Fibroblast of upper back skin (primary cell): ENCODE measurements around the gene RAC2.
"Not testable (repeated sequence)": the region's sequence is repeated elsewhere in the genome, so short reads cannot be mapped to it uniquely, and the experiment has no call there.

Experiments used
- DNase-seq: peaks from one replicate; pipeline ENCODE4 v3.0.0-alpha.2; 2013

The RAC2 gene

DNA sequence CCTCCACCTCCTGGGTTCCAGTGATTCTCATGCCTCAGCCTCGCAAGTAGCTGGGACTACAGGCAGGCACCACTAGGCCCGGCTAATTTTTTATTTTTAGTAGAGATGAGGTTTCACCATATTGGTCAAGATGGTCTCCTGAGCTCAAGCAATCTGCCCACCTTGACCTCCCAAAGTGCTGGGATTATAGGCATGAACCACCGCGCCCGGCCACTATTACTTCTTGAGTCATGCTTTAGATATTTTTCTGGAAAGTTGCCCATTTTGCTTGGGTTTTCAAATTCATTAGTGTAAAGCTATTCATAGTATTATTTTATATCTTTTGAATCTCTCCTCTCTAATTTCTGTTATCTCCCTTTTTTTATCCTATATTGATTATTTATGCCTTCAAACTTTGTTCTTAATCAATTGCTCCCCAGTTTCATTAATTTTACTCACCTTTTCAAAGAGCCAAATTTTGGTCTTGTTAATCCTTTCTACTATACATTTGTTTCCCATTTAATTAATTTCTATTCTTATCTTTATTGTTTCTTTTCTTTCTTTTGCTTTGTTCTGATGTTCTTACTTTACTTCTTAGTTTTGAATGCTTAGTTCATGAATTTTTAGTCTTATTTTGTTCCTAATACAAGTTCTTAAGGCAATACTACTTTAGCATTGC is 10.3 kb upstream of the RAC2 start:
- peak; percentile 84 for DNase-seq

DNA sequence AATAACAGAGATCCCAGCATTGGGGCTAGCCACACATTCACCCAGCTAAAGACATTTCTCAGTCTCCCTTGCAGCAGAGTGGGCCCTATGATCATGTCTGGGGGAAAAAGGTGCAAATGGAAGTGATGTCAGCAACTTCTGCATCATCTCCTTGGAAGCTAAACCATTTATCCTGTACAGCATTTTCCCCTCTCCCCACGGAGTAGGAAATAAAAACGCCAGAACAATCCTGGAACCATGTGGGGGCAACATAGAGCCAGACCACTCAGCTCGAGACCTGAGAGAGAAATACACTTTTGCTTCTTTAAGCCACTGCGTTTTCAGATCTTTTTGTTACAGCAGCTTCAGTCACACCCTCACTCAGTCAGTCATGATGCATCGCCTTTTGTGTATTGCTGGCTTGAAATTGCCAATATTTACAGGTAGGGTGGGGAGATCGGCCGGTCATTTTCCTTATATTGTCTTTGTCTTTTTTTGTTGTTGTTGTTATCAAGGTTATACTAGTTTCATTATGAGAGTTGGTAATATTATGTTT is 9.1 kb upstream of the RAC2 start:
- peak; percentile 53 for DNase-seq

DNA sequence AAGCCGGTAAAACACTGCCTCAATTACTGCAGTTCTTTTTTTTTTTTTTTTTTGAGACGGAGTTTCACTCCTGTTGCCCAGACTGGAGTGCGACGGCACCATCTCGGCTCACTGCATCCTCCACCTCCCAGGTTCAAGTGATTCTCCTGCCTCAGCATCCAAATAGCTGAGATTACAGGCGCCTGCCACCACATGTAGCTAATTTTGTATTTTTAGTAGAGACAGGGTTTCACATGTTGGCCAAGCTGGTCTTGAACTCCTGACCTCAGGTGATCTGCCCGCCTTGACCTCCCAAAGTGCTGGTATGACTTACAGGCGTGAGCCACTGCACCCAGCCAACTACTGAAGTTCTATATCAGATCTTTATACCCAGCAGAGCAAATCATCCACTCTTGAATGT is 7.8 kb upstream of the RAC2 start:
- DNase-seq: not testable (repeated sequence)

DNA sequence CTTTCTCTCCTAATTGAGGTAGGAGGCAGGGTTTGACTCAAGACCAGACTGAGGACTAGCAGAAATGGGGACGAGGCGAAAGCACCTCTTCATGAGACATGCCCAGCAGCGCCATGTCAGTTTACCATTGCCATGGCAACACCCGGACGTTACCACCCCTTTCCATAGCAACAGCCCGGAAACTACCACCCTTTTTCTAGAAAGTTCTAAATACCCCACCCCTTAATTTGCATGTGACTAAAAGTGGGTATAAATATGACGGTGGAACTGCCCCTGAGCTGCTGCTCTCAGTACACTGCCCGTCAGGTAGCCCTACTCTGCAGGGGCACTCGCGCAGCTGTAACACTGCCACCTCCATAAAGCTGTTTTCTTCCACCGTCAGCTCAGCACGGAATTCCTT is 5.9 kb upstream of the RAC2 start:
- DNase-seq: no peak

DNA sequence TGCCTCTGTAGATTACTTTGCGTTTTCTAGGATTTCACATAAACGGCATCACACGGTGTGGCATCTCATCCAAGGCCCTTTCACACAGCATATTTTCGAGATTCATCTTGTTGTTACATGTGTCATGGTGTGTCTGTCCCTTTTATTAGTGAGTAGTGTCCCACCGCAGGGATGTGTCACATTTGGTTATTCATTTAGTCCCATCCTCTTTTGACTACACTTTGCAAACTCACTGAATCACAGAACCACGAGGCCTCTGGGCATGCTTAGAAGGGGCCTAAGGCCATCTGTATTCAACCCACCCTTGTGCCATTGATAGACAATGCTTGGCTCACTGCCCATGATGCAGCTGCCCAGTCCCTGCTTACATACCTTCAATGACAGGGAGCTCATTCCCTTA is 4.2 kb upstream of the RAC2 start:
- no peak for DNase-seq

DNA sequence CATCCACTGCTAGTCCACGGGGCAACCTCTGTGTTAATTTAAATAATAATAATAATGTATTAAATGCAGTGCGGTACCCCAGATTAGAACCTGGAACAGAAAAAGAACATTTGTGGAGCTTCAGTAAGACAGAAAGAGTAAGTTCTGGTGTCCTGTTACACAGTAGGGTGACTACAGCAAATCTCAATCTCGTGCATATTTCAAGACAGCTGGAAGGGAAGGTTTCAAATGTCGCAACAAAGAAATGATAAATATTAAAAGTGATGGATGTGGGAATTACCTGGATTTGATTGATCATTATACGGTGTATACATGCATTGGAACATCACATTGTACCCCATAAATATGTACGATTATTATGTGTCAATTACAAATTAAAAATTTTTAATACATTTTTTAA is 1.7 kb upstream of the RAC2 start:
- DNase-seq: no peak

DNA sequence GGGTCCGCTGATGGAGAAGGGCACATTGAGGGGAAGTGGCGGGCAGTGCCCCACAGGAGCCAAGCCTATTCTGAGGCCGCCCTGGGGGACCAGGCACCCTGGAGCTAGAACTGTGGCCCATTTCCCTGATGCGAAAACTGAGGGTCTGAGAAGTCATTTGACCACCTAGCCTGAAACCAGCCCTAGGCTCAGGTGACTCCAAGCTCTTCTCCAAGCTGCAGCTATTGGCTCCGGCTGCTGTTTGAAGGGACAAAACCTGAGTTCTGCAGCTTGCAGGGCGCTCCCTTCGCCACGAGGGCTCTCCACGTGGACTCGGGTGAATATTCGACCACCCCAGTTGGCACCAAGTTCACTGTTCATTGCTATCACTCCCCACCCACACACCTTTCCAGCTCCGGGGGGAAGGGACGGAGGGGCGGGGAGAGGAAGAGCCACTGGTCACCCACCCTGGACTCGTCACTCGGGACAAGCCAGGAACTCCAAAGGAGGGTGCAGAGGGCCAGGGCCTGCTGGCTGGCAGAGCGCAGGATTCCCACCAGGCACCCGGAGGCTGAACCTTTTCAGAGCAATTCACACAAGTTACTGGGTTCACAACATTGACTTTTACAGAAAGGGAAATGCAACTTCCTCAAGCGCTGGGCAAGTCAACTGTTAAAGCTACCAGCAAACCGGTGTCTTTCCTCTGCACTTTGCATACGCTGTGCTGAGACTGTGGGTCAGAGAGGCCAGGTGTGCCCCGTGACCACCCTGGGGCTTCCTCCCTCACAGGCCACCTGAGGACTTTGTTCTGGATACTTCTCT is 1.1 kb upstream of the RAC2 start:
- no peak for DNase-seq

DNA sequence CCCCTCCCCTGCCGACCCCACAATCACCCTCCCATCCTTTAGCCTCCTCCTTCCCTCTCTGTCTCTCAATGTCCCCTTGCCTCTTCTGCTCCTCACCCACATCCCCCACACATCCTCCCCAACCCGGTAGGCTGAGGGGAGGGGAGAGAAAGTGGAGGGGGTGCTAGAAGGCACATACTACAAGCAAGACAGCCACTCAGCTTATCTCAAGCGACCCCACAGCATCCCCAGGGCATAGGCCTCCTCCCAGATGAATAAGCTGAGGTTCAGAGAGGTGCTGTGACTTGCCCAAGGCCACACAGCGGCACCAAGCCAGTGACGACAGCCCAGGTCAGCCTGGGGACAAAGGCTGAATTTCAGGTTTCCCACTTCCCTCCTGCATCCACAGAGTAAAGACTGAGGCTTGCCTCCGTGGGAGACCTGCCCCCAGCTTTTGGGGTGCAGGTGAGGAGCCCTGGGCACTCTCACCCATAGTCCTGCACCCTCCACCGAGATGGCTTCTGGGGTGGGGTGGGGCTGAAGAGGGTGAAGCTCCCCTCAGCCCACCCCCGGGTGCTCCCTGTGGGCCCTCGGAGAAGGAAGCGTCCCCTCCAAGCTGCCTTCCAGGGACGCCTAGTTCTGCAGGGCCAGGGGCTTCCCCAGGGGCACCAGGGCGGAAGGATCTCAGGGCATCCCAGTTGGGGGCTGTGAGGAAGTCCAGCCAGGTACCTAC is 511 bp downstream of the RAC2 start:
- no peak for DNase-seq

DNA sequence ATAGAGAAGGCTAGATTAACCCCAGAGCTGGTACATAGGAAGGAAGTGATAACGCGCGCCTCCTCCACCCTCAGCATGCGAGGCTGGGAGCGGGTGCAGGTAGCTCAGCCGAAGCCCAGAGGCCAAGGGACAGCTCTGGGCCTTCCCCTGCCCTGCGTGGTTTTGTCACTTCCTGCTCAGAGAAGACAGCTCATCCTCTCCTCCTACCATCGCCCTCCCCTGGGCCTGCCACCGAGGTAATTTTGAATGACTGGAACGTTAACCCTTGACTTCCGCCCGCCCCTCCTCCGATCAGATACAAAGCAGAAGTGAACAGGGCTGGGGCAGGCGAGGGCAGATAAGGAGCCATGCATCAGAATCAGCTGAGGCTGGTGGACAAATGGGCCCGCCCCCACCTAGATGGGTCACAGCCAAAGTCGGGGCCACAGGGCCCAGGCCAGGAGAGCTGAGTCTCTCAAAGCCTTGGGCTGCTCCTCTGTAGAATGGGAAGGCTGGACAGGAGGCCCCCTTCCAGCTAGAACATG is 1.6 kb downstream of the RAC2 start:
- DNase-seq: no peak

DNA sequence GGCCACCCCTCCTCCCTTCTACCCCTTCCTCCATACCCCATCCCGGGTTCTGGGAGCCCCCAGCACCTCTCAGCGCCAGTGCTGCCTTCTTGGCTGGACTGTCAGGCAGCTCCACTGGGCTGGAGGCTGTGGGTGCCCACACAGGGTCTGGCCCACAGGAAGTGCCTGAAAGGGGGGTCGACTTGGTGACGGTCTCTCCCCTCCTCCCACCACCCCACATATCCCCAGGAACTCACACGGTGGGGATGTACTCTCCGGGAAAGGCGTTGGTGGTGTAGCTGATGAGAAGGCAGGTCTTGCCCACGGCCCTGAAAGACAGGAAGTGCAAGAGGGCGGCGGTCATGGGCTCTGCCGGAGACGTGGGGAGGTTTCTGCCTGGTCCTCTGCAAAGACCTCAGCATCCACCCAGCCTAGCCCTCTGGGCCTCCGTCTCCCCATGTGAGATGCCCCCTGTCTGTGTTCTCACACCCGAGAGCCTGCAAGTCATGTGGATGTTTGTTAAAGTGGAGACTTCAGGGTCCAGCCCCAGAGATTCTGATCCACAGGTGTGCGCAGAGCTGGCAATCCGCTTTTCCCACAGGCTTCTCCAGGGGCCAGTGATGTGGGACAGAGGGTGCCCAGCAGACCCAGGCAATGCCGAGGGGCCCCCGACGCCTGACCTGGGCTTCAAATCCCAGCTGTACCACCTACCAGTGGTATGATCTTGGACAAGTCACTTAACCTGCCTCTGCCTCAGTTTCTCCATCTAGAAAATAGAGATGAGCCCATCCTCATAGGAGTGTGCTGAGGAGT is 2.5 kb downstream of the RAC2 start:
- no peak for DNase-seq

DNA sequence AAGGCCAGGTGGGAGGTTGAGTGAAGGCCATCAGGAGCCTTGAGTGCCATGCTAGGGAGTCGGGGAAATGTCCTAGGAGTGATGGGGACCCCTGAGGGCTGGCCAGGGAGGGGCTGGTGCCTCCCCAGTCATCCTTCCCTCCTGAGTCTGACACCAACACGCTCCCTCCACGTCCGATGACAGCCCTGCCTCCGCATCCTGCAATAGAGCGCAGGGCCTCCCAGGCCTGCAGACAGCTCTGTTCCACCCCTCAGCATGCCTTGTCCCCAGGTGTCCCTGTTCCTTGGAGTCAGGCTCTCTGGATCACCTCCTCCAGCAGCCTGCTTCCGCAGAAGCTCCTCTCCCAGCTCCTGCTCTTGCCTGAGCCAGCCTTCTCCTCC is 3.1 kb downstream of the RAC2 start:
- no peak for DNase-seq

DNA sequence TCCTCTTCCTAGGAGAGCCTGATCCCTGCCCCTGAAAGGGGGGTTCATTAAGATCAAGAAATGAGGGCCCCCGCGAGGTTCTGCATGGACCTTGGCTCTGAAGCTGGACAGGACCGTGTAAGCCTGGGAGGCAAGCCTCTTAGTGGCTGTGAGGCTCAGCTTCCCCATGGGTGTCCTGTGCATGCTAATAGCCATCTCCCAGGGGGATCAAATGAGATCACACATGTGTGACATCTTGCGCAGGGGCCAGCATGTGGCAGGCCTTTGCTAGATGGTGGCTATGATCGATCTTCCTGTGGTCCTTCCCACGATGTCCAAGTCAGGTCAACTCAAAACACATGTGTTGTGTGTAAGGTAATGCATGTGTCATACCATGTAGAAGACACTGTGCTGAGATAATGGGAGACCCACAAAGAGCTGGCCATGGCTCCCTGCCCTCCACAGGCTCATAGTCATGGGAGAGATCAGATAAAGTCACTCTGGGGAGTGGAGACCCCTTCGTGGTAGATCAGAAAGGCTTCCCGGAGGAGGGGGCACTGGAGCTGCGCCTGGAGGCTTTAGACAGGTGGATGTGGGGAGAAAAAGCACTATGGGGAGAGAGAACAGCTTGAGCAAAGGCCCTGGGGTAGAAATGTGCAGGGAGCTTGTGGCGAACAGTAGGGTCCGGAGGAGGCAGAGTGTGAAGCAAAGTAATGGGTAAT is 3.7 kb downstream of the RAC2 start:
- DNase-seq: no peak

DNA sequence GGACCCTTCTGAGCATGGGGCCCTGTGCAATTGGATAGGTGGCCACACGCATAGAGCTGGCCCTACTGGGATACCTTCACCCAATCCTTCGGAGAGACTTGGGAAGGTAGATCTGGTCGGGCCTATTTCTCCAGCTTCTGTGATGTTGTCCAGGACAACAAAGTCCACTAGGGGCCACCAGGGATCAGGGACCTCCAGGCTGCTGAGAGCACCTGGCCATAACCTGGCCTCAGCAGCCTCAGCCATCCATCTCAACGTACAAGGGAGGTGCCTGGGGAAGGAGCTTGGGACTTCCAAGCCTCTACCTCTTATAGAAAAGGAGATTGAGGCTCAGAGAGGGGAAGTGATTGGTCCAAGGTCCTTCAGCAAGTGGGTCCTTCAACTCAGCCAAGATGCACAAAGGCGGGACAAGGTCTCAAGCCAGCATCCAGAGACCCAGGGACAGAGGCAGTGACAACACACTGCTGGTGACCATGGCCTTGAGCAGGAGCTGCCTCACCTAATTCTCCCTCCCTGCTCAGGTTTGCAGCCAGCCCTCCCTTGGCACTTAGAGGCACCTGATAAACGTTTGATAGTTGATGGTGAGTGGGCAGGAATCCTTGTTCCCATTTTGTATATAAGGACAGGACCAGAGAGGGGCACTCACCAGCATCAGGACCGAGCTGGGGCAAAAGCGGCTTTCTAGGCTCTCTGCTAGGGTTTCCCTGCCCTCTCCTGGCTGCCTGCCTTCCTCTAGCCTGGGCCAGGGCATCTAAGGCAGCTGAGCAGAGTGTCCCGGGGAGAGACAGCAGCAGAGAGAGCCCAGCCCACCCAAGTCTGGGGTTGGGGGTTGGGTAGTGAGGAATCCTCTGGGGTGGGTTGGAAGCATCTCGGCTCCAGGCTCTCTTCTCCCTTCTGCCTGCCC is 4.5 kb downstream of the RAC2 start:
- no peak for DNase-seq

DNA sequence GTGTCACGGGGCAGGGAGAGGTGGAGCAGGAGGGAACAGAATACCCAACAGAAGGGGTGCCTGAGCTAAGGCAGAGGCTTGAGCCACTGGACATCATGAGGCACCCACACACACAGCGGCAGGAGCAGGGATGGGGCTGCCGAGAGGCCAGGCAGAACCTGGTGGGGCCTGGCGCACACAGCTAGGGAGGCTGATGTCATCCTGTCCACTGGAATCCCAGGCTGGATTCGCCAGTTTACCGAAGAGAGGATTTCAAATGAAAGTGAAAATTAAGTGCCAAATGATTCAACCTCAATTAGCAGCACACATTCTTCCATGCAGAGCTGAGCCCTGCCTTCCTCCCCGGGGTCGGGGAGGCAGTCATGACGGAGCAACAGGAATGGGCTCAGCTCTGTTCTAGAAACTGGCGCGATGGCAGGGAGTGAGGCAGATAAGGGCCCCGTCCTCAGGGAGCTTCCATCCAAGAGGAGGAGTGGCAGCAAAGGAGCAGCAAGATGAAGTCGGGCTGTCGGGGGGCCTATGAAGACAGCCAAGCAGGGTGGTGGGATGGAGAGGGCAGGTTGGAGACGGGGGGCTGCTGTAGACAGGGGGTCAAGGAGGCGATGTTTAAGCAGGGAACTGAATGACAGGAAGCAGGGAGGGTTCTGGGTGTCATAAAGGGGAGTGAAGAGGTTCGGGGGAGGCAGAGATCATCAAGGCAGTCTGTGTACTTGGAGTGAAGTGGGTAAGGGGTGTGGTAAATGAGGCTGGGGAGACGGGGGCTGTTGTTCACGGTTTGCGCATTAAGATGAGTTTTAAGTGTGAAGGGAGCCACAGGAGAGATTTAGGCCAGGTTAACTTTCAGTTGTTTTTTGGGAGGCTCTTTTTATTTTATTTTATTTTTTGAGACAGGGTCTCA is 6.4 kb downstream of the RAC2 start:
- peak; percentile 48 for DNase-seq

DNA sequence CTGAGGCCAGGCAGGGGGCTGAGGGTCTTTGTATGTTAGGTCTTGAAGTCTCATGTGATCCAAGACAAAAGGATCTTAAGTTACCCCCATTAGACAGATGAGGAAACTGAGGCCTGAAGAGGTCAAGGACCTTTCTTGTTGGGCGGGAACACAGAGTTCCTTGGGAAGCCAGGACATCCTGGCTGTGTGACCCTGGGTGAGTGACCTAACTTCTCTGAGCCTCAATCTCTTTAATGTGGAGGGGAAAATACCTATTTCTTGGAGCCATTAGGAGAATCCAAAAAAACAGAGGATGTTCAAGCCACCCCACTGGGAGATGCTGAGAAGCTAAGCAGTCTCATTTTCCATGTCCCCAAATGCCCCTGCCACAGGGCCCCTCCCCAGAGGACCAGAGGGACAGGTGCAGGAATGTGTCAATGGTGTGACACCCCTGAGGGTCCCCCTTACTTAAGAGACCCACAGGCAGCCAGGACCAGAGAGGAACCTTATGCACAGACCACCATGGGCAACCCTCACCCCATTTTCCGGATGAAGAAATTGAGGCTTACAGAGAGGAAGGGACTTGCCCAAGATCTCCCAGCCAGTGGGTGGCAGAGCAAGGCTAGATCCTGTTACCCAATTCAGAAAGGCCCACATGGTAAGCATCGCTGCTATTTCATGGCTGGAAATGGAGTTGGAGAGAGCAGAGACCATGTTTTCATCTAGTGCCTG is 8.0 kb downstream of the RAC2 start:
- no peak for DNase-seq

DNA sequence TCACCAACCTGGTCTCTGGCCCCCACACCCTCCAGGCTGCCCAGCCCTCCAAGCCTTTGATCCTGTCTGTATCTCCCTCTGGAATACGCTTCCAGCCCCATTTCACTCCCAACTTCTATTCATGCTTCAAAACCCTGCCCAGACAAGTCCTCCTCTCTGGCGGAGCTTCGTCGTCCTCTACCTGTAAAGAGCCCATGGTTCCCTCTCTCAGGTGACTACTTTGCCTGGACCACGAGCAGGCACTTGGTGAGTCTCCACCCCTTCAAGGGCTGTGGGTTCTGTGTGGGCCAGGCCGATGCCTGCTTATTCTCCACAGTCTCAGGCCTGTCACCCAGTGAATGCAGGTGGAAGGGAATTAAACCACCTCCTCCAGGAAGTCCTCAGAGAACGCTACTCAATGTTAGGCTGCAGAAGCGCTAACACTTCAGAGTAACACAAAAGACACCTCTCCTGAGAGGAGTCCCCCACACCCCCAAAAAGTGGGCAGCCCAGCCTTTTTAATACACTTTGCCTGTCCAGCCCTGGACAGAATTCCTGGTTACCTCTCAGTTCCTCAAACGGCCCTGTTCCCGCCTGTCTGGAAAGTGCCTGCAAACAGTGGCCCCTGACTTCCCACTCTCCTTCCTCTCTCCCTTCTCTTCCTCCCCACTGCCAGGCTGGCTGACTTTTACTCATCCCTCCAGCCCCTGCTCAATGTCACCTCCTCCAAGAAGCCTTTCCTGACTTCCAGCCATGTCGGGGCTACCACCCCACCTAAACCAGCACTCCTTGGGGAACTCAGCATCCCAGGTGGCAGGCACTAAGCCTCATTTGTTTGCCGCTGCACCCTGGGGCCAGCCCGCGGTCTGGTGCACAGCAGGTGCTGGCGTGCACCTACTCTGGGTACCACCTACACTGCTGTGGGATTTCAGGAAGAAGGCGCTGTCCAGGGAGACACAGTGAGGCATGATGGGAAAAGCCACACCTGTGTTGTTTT is 9.0 kb downstream of the RAC2 start:
- no peak for DNase-seq

DNA sequence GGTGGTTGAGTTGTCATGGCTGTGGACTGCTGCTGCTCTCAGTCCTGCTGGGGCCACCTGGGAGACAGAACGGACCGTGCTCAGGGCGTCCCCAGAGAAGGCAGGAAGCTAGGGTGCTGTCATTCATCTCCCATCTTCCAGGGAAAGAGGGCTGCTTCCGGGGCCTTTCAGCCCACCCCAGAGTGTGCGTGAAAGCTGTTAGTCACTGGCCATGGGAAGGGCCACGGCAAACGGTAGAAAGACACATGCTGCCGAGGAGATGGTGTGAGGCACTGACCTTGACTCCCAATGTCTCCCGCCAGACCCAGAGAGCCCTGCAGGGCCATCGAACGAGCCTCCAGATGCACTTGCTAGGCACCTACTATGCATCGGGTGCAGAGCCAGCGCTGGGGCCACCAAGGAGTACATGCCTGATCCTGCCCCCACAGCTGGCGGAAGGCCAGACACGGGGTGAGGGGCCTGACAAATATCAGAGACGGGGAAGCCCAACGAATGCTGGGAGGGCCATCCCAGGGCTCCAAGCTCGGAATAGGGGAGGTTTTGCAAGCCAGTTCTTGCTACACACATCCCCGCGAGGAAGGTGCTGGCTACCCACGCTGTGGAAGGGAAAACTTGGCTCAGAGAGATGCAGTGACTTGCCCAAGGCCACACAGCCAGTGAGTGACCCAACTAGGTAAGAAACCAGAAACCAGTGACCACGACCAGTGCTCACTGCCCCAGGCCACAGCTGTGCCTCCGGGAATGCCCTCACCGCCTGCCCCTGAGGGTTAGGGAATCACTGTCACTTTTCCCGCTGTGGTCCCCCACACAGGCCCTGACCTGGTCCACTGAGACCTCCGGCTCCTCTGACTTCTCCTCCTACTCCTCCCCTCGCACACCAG is 10.1 kb downstream of the RAC2 start:
- no peak for DNase-seq
